Heart right ventricle (tissue), 16 donors: Measurements from ENCODE around the gene MFSD6. TPM values are rescaled to one million over a fixed set of nuclear protein-coding genes. Genes with fewer than 3 reads are reported as not detected.

Experiments
- ATAC-seq, 8 donors: fragments of 200-7000 bp; cut with Tn5 transposase; one replicate each; pipeline ENCODE4 v1.9.1; 2020; ENCODE audit warnings: mild to moderate bottlenecking in 8 of 8, moderate library complexity in 8 of 8, moderate number of reproducible peaks in 1 of 8
- DNase-seq, 2 donors: peaks; one replicate each; pipeline ENCODE4 v3.0.0-alpha.2; 2020
- H3K27ac ChIP-seq, 10 donors: fragments of 200-600 bp; sonication (generic) in 2 of 10; one replicate each; pipeline versions ENCODE4 v1.5.0 to v1.8.0; 2020 to 2022; ENCODE audit warnings: mild to moderate bottlenecking in 3 of 10
- H3K27me3 ChIP-seq, 7 donors: fragments of 200-600 bp; one replicate each; pipeline ENCODE4 v1.8.0; 2021 to 2022; ENCODE audit warnings: mild to moderate bottlenecking in 2 of 7
- H3K36me3 ChIP-seq, 9 donors: fragments of 200-600 bp; sonication (generic) in 1 of 9; one replicate each; pipeline versions ENCODE4 v1.5.0 to v1.8.0; 2020 to 2022; ENCODE audit warnings: mild to moderate bottlenecking in 2 of 9
- H3K4me1 ChIP-seq, 9 donors: fragments of 200-600 bp; sonication (generic) in 1 of 9; one replicate each; pipeline versions ENCODE4 v1.5.0 to v1.8.0; 2020 to 2022; ENCODE audit warnings: mild to moderate bottlenecking in 4 of 9
- H3K4me3 ChIP-seq, 10 donors: fragments of 200-600 bp; sonication (generic) in 2 of 10; one replicate each; pipeline versions ENCODE4 v1.5.0 to v1.8.0; 2020 to 2022; ENCODE audit warnings: mild to moderate bottlenecking in 7 of 10, moderate library complexity in 2 of 10
- H3K9me3 ChIP-seq, 11 donors: fragments of 200-600 bp in 10 of 11; sonication (generic) in 2 of 11; one replicate each; pipeline versions ENCODE4 v1.5.0 to v1.8.0; 2013 to 2022; ENCODE audit warnings: mild to moderate bottlenecking in 2 of 11, control low read depth in 1 of 11, moderate library complexity in 1 of 11
- CTCF ChIP-seq, 9 donors: fragments of 200-600 bp; sonication (generic) in 2 of 9; IDR thresholded peaks; one replicate each; pipeline versions ENCODE4 v1.5.0 to v1.8.0; 2021 to 2022; ENCODE audit warnings: antibody characterized with exemption in 9 of 9, mild to moderate bottlenecking in 5 of 9, moderate library complexity in 1 of 9
- WGBS, 2 donors: extraction: QIAGEN DNeasy Blood & Tissue Kit; methylation state at CpG; one replicate each; pipeline ENCODE4 v1.1.7; 2013; ENCODE audit warnings: inconsistent platforms in 1 of 2; 5-methylcytosine and 5-hydroxymethylcytosine counted together
- intact Hi-C, 10 donors: fragments of 100-400 bp; cut with DNase I; formaldehyde crosslinking; loops; one replicate each; pipeline versions ENCODE4 v1.11.1 to v1.14.2; 2022
- polyA plus RNA-seq, 2 donors: library from polyadenylated mRNA; stranded (reverse); fragments of 200-250 nt; gene quantifications; one replicate each; pipeline ENCODE4 v1.2.3, GENCODE V29; 2013
- total RNA-seq, 10 donors: library from RNA; stranded (reverse); fragmentation: NEBNext Ultra II Directional in 3 of 10; extraction: Animal tissue kit (Norgen Biotek cat#: 25700) in 3 of 10; gene quantifications; one replicate each; pipeline versions ENCODE4 v1.2.1 to v1.2.4, GENCODE V29; 2021 to 2023
- donor health status: Arrhythmogenic right ventricular cardiomyopathy.
- donor health status: ischemic (EF 13 %, LVEDD 7.1; RV severe dilation, severe dysfunction).
- donor health status: healthy with polysubstance abuse.
- donor health status: DM: no; HTN: yes; CAD: no.
- donor health status: DM: no; HTN: no; CAD: no.
- donor health status: ischemic (EF 25% LVEDD 6.9; RV normal size, moderate dysfunction).
- donor health status: ischemic (EF 25% LVEDD 5.7; RV mildly dilated, moderate dysfunction).
- donor health status: healthy.
- donor health status: DM: yes; HTN: yes; CAD: no.
- donor health status: Ischemic cardiomyopathy.
- donor health status: ischemic (EF 35%, LVEDD 5.7; RV mildly dilated, moderate dysfunction).
- donor health status: nonischemic (EF 11% LVEDD 7.7; RV severe dilation, severe dysfunction).
- donor health status: DM: yes; HTN: yes; CAD: no.
- donor health status: PGD.
- donor health status: ischemic (EF 29% LVEDD 5.4; RV normal size, mild dysfunction).
- donor health status: nonischemic (EF 23%, LVEDD 6.1; RV moderate dilation, normal function).

Gene MFSD6
- total and polyA plus RNA-seq, 12 donors: 9.7 to 26.7 (median 15.9) TPM

GRCh38 chr2:190361572-190361971, 46.6 kb upstream of the MFSD6 start:
- intact Hi-C loops: no loop called here
- no peaks in the 10 kb centered on the region for H3K9me3 ChIP-seq
- H3K4me1 ChIP-seq: peaks cover 0 to 41% (median 27%) of the 10 kb centered on the region in 9 donors
- 47 to 97% methylated on average over 2 of the region's 2 CpGs for WGBS, 2 donors
- H3K27ac ChIP-seq: no peak overlapping the region
- no peak overlapping the region for H3K4me3 ChIP-seq
- H3K27me3 ChIP-seq: no peaks in the 10 kb centered on the region
- peaks cover 0 to 61% (median 4%) of the 10 kb centered on the region in 9 donors for H3K36me3 ChIP-seq
- DNase-seq (no peak), ATAC-seq (no peak)
- TF ChIP-seq CTCF (IDR thresholded peaks at IDR 0.05): no peak

DNA sequence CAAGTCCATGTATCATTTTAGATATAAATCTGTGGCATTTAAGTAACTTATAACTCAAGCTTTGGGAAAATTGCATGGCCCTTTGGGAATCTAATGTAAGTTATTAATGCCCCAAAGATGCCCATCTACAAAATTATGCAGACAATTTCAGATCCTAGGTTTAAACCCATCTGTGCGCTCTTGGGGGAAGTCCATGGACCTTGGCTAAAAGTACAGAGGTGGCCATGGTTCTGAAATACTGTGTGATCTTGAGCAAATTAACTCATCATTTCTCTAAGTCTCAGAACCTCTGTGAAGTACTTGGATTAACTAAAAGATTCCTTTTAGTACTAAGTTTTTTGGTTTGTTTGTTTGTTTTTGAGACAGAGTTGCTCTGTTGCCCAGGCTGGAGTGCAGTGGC, 45.3 kb upstream of the MFSD6 start:
- H3K9me3 ChIP-seq: no peaks in the 10 kb centered on the region
- WGBS, 2 donors: 100% methylated on average over 1 of the region's 1 CpG
- ATAC-seq (no peak), DNase-seq (no peak)
- peaks cover 0 to 28% (median 25%) of the 10 kb centered on the region in 9 donors for H3K4me1 ChIP-seq
- intact Hi-C loops: no loop called here
- H3K27me3 ChIP-seq: no peaks in the 10 kb centered on the region
- peaks cover 0 to 75% (median 4%) of the 10 kb centered on the region in 9 donors for H3K36me3 ChIP-seq
- TF ChIP-seq CTCF (IDR thresholded peaks at IDR 0.05): no peak
- no peak overlapping the region for H3K4me3 ChIP-seq
- H3K27ac ChIP-seq: no peak overlapping the region

GRCh38 chr2:190365499-190366204, 42.5 kb upstream of the MFSD6 start:
- 90 to 98% methylated on average over 18 to 19 of the region's 19 CpGs for WGBS, 2 donors
- Histone ChIP-seq H3K9me3 (no peaks in the 10 kb centered on the region), H3K4me3 (no peak overlapping the region), H3K4me1 (peaks cover 0 to 4% (median under 1%) of the 10 kb centered on the region in 9 donors), H3K36me3 (peaks cover 0 to 96% (median 16%) of the 10 kb centered on the region in 9 donors), H3K27ac (no peak overlapping the region), H3K27me3 (no peaks in the 10 kb centered on the region)
- no peak for TF ChIP-seq CTCF (IDR thresholded peaks at IDR 0.05)
- ATAC-seq (no peak), DNase-seq (no peak)
- intact Hi-C loops: loop anchor here in 1 of 10 donors (5.0 kb wide), 1 partner anchor 38 kb away; no protein-coding TSS in a partner anchor

- H3K4me1 ChIP-seq: no peaks in the 10 kb centered on the region
- no peaks in the 10 kb centered on the region for H3K27me3 ChIP-seq
- intact Hi-C loops: loop anchor here in 1 of 10 donors (5.0 kb wide), 1 partner anchor 39 kb away; no protein-coding TSS in a partner anchor
- TF ChIP-seq CTCF (IDR thresholded peaks at IDR 0.05): no peak
- H3K27ac ChIP-seq: no peak overlapping the region
- no peaks in the 10 kb centered on the region for H3K9me3 ChIP-seq
- ATAC-seq: no peak
- H3K36me3 ChIP-seq: peaks cover 0 to 96% (median 22%) of the 10 kb centered on the region in 9 donors
- WGBS, 2 donors: 89 to 97% methylated on average over 11 of the region's 11 CpGs
- H3K4me3 ChIP-seq: no peak overlapping the region
- no peak for DNase-seq
Measured at GRCh38 chr2:190366248-190366753, 41.9 kb upstream of the MFSD6 start.
